ENCODE measurements around the gene MOB3B. TPM values are rescaled to one million over a fixed set of nuclear protein-coding genes. Genes with fewer than 3 reads are reported as not detected.
"Not testable (repeated sequence)": the region's sequence is repeated elsewhere in the genome, so short reads cannot be mapped to it uniquely, and the experiment has no call there.

The MOB3B gene
- total RNA-seq, 2 experiments from 2014 or later = 1.3 TPM

DNA sequence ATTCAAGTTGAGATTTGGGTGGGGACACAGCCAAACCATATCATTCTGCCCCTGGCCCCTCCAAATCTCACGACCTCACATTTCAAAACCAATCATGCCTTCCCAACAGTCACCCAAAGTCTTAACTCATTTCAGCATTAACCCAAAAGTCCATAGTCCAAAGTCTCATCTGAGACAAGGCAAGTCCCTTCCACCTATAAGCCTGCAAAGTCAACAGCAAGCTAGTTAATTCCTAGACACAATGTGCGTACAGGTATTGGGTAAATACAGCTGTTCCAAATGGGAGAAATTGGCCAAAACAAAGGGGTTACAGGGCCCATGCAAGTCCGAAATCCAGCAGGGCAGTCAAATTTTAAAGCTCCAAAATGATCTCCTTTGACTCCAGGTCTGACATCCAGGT is 64.7 kb downstream of the MOB3B start:
- not testable (repeated sequence) for H3K36me3 Mint-ChIP-seq, H3K9me3 Mint-ChIP-seq, H3K27ac Mint-ChIP-seq, DNase-seq, H3K4me3 Mint-ChIP-seq, H3K4me1 Mint-ChIP-seq, H3K27me3 Mint-ChIP-seq

- H3K27me3 Mint-ChIP-seq = no peaks in the 10 kb centered on the region
- H3K9me3 Mint-ChIP-seq = no peaks in the 10 kb centered on the region
- H3K4me1 Mint-ChIP-seq = peaks cover 8% of the 10 kb centered on the region
- no peak for DNase-seq
- no peak overlapping the region for H3K27ac Mint-ChIP-seq
- H3K36me3 Mint-ChIP-seq = no peaks in the 10 kb centered on the region
- H3K4me3 Mint-ChIP-seq = no peak overlapping the region
Observed at GRCh38 chr9:27462846-27463245, 66.8 kb downstream of the MOB3B start.

GRCh38 chr9:27462434-27462833 is 67.2 kb downstream of the MOB3B start:
- no peaks in the 10 kb centered on the region for H3K36me3 Mint-ChIP-seq
- H3K4me1 Mint-ChIP-seq = peaks cover 10% of the 10 kb centered on the region
- no peak for DNase-seq
- no peak overlapping the region for H3K27ac Mint-ChIP-seq
- no peaks in the 10 kb centered on the region for H3K27me3 Mint-ChIP-seq
- no peak overlapping the region for H3K4me3 Mint-ChIP-seq
- H3K9me3 Mint-ChIP-seq = no peaks in the 10 kb centered on the region

DNA sequence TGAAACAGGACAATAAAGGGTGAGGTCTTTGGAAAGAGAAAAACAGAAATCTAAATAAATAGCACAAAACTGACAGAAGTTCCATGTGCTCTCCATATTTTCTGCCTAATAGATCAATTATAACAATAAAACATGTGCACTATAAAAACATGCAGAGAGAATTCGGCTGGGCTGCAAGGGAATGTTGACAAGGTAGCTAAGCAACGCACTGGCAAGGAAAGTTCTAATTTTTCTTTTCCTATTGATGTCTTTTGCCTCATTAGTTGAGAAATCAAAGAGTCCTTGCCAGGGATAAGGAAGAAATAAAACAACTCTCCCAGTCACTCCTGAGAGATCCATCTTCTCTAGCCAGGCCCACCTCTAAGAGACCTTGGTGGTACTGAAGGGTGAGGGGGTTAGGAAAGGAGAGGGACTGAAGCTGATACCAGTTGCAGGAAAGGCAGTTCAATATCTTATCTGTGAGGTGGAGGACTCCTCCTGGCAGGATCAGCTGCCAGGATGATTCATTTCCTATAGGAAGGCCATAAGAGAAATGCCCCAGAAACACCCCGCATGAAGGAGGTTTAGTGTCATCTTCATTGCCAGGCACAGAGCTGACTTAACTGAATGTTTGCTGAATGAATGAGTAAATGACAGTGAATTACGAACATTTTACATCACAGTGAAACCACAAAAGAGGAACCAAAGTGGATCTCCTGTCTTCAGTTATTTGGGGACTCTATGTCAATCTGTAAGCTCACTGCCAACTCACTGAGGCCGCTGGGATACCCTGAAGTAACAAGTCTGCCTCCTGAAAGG is 69.2 kb downstream of the MOB3B start:
- no peaks in the 10 kb centered on the region for H3K36me3 Mint-ChIP-seq
- no peaks in the 10 kb centered on the region for H3K9me3 Mint-ChIP-seq
- no peaks in the 10 kb centered on the region for H3K27me3 Mint-ChIP-seq
- no peak overlapping the region for H3K4me3 Mint-ChIP-seq
- peaks cover 13% of the 10 kb centered on the region for H3K4me1 Mint-ChIP-seq
- no peak for DNase-seq
- H3K27ac Mint-ChIP-seq = no peak overlapping the region

DNA sequence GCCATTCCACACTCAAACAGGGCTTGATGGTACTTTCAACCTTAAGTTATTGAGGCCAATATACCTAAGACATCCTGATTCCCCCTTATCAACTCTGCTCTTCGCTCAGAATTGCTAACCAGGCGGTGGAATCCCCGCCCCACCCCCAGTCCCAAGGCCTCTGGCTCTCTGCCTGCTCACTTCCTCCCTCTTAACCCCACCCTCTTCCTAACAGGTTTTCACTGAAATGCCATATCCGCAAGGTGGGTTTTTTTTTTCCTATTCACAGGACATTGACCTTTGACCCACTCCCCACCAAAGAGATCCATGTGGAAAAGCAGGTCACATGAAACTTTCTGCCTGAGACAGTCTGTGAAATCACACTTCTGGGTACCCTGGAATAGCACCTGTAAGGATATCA is 72.2 kb downstream of the MOB3B start:
- peak; percentile 5 for DNase-seq
- Mint-ChIP-seq H3K4me1 (peaks cover 13% of the 10 kb centered on the region), H3K9me3 (no peaks in the 10 kb centered on the region), H3K27me3 (no peaks in the 10 kb centered on the region), H3K4me3 (no peak overlapping the region), H3K27ac (no peak overlapping the region), H3K36me3 (no peaks in the 10 kb centered on the region)

DNA sequence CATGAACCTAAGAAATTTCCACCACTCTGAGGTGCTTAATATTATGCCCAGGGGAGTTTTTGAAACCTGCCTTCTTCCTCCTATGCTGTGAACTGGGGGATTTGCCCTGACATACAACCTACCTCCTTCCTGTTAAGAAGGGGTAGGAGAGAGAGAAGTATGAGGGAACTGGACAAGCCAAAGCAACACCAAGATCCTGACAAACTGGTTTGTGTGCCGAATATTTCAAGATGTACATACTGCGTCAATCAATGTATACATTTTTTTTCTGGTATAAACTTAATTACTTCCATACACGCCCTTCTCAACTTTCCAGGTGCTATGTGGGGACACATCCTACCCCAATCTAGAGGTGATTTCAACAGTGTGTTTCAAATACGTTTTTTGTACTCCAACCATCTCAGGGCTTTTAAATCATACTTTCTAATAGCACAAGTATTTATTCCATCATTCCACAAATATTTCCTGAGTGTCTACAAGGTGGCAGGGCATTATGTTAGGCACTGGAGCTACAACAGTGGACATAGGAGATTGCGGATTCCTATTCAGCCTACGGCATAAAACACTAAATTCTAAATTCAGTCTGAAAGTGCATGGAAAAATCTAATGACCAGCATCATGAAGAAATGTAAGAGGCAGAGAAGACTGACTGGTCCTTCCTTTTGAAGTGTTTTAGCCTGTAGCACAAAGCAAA is 75.6 kb downstream of the MOB3B start:
- no peaks in the 10 kb centered on the region for H3K9me3 Mint-ChIP-seq
- H3K27ac Mint-ChIP-seq = no peak overlapping the region
- peaks cover 12% of the 10 kb centered on the region for H3K4me1 Mint-ChIP-seq
- no peak overlapping the region for H3K4me3 Mint-ChIP-seq
- H3K27me3 Mint-ChIP-seq = no peaks in the 10 kb centered on the region
- H3K36me3 Mint-ChIP-seq = peaks cover 2% of the 10 kb centered on the region
- no peak for DNase-seq

- H3K9me3 Mint-ChIP-seq = no peaks in the 10 kb centered on the region
- H3K4me3 Mint-ChIP-seq = no peak overlapping the region
- H3K4me1 Mint-ChIP-seq = peaks cover 8% of the 10 kb centered on the region
- H3K27me3 Mint-ChIP-seq = no peaks in the 10 kb centered on the region
- no peak for DNase-seq
- H3K36me3 Mint-ChIP-seq = peaks cover 10% of the 10 kb centered on the region
- no peak overlapping the region for H3K27ac Mint-ChIP-seq
Observed at GRCh38 chr9:27451207-27451797, 78.3 kb downstream of the MOB3B start.

GRCh38 chr9:27450752-27451151 is 78.9 kb downstream of the MOB3B start:
- Mint-ChIP-seq H3K9me3 (no peaks in the 10 kb centered on the region), H3K4me1 (peaks cover 8% of the 10 kb centered on the region), H3K36me3 (peaks cover 10% of the 10 kb centered on the region), H3K27ac (no peak overlapping the region), H3K4me3 (no peak overlapping the region), H3K27me3 (no peaks in the 10 kb centered on the region)
- no peak for DNase-seq

- not testable (repeated sequence) for H3K27ac Mint-ChIP-seq, H3K4me3 Mint-ChIP-seq
Observed at GRCh38 chr9:27448356-27448755, 81.3 kb downstream of the MOB3B start.

GRCh38 chr9:27447031-27447683 is 82.5 kb downstream of the MOB3B start:
- Mint-ChIP-seq H3K4me1 (peaks cover 10% of the 10 kb centered on the region), H3K36me3 (peaks cover 10% of the 10 kb centered on the region), H3K4me3 (no peak overlapping the region), H3K27ac (no peak overlapping the region), H3K27me3 (no peaks in the 10 kb centered on the region), H3K9me3 (no peaks in the 10 kb centered on the region)
- no peak for DNase-seq

More at GRCh38 chr9:27448356-27448755, 81.3 kb downstream of the MOB3B start:
- peaks cover 10% of the 10 kb centered on the region for H3K36me3 Mint-ChIP-seq
- not testable (repeated sequence) for H3K27me3 Mint-ChIP-seq, H3K9me3 Mint-ChIP-seq, DNase-seq, H3K4me1 Mint-ChIP-seq

- no peak for DNase-seq
- Mint-ChIP-seq H3K4me3 (no peak overlapping the region), H3K27ac (no peak overlapping the region), H3K27me3 (no peaks in the 10 kb centered on the region), H3K36me3 (peaks cover 8% of the 10 kb centered on the region), H3K9me3 (no peaks in the 10 kb centered on the region), H3K4me1 (peaks cover 14% of the 10 kb centered on the region)
Observed at GRCh38 chr9:27445688-27446087, 83.9 kb downstream of the MOB3B start.

- peaks cover 16% of the 10 kb centered on the region for H3K4me1 Mint-ChIP-seq
- H3K27me3 Mint-ChIP-seq = no peaks in the 10 kb centered on the region
- H3K36me3 Mint-ChIP-seq = peaks cover 8% of the 10 kb centered on the region
Observed at GRCh38 chr9:27445057-27445595, 84.5 kb downstream of the MOB3B start.

DNA sequence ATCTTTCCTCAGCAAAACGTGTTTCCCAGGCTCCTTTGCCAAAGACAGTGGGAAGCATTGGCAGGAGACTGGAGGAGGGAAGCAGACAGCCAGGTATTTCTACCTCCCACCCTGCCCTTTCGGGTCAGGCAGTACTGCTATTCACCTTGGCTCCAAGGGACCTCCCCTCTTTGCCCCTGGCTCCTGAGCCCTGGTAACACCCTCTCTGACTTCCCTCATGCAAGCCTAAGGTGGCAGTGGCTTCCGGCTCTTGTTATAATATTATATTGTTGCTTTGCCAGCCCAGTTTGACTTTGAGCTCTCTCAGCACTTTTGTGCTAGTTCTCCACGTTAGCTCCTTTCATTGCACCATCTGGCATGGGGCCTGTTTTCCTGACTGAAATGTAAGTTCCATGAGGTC is 87.2 kb downstream of the MOB3B start:
- H3K36me3 Mint-ChIP-seq = no peaks in the 10 kb centered on the region
- no peaks in the 10 kb centered on the region for H3K27me3 Mint-ChIP-seq
- H3K9me3 Mint-ChIP-seq = no peaks in the 10 kb centered on the region
- H3K27ac Mint-ChIP-seq = no peak overlapping the region
- DNase-seq = no peak
- H3K4me1 Mint-ChIP-seq = peaks cover 15% of the 10 kb centered on the region
- H3K4me3 Mint-ChIP-seq = no peak overlapping the region

More at GRCh38 chr9:27445057-27445595, 84.5 kb downstream of the MOB3B start:
- no peaks in the 10 kb centered on the region for H3K9me3 Mint-ChIP-seq
- no peak for DNase-seq
- H3K27ac Mint-ChIP-seq = no peak overlapping the region
- H3K4me3 Mint-ChIP-seq = no peak overlapping the region

- Mint-ChIP-seq H3K27ac (no peak overlapping the region), H3K27me3 (no peaks in the 10 kb centered on the region), H3K9me3 (no peaks in the 10 kb centered on the region), H3K4me3 (no peak overlapping the region), H3K4me1 (peaks cover 15% of the 10 kb centered on the region), H3K36me3 (no peaks in the 10 kb centered on the region)
- peak; percentile 4 for DNase-seq
Observed at GRCh38 chr9:27441741-27442070, 87.9 kb downstream of the MOB3B start.

Measured in activated naive CD8-positive, alpha-beta T cell treated with anti-CD3 and anti-CD28 coated beads for 36 hours (primary cell).